PFSK-1 (cell line): Measurements from ENCODE around the gene C1orf185.

ENCODE experiments used
- FOXP2 ChIP-seq: optimal IDR thresholded peaks from 2 replicates; pipeline ENCODE3; 2011; ENCODE audit warnings: borderline replicate concordance, control low read depth, inconsistent platforms; ENCODE audit not compliant: insufficient read depth; ENCODE audit errors: extremely low read length, extremely low read depth
- POLR2AphosphoS5 ChIP-seq: IDR thresholded peaks from 2 replicates; pipeline ENCODE4 v1.6.1; 2012; ENCODE audit warnings: low read depth, mild to moderate bottlenecking, control low read depth, low read length, moderate library complexity
- TAF1 ChIP-seq: IDR thresholded peaks from 2 replicates; pipeline ENCODE4 v1.6.1; 2012; ENCODE audit warnings: low read length, control low read depth, borderline replicate concordance; ENCODE audit not compliant: insufficient read depth
- TF ChIP-seq, protein P1 (sequence below), 2 experiments: IDR thresholded peaks; 2 replicates each; pipeline versions ENCODE4 v1.6.1 to v1.8.0; 2011 to 2012; ENCODE audit warnings: low read depth in 2 of 2, low read length in 2 of 2, control low read depth in 1 of 2, inconsistent platforms in 1 of 2, mild to moderate bottlenecking in 1 of 2, moderate library complexity in 1 of 2; ENCODE audit not compliant: insufficient read depth in 1 of 2

DNA sequence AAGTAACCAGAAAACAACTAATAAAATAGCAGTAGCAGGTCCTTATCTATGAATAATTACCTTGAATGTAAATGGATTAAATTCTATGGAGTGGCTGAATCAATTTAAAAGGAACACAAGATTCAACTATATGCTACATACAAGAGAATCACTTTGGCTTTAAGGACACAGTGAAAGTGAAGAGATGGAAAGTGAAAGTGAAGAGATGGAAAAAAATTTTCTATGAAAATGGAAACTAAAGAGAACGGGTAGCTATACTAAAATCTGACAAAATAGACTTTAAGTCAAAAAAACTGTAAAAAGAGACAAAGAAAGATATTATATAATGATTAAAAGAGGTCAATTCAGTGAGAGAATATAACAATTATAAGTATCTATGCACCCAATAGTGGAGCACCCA lies 54.7 kb downstream of the C1orf185 start:
- TF ChIP-seq, protein P1, sequence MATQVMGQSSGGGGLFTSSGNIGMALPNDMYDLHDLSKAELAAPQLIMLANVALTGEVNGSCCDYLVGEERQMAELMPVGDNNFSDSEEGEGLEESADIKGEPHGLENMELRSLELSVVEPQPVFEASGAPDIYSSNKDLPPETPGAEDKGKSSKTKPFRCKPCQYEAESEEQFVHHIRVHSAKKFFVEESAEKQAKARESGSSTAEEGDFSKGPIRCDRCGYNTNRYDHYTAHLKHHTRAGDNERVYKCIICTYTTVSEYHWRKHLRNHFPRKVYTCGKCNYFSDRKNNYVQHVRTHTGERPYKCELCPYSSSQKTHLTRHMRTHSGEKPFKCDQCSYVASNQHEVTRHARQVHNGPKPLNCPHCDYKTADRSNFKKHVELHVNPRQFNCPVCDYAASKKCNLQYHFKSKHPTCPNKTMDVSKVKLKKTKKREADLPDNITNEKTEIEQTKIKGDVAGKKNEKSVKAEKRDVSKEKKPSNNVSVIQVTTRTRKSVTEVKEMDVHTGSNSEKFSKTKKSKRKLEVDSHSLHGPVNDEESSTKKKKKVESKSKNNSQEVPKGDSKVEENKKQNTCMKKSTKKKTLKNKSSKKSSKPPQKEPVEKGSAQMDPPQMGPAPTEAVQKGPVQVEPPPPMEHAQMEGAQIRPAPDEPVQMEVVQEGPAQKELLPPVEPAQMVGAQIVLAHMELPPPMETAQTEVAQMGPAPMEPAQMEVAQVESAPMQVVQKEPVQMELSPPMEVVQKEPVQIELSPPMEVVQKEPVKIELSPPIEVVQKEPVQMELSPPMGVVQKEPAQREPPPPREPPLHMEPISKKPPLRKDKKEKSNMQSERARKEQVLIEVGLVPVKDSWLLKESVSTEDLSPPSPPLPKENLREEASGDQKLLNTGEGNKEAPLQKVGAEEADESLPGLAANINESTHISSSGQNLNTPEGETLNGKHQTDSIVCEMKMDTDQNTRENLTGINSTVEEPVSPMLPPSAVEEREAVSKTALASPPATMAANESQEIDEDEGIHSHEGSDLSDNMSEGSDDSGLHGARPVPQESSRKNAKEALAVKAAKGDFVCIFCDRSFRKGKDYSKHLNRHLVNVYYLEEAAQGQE (IDR thresholded peaks at IDR 0.05; ENCODE audit: insufficient read depth in 1 of 2, low read depth in 2 of 2, low read length in 2 of 2) = no peak
- TF ChIP-seq FOXP2 = no peak
- TF ChIP-seq POLR2AphosphoS5 = no peak
- no peak for TF ChIP-seq TAF1
